ENCODE results near the gene ASB17.

The ASB17 gene, protein sequence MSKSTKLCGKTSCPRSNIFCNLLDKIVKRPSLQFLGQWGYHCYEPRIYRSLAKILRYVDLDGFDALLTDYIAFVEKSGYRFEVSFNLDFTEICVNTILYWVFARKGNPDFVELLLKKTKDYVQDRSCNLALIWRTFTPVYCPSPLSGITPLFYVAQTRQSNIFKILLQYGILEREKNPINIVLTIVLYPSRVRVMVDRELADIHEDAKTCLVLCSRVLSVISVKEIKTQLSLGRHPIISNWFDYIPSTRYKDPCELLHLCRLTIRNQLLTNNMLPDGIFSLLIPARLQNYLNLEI

GRCh38 chr1:75932304-75932703 lies at the start of gene ASB17:
Gene ASB17, minus strand, starts transcription at chr1:75932404. Its CDS starts 113 bp downstream, at chr1:75932291.
- no peaks in the 10 kb centered on the region for H3K9me2 ChIP-seq (replicated peaks; ENCODE audit: low read depth, low read length)
- H3K27me3 ChIP-seq (ENCODE audit: insufficient read depth, low read length, poor library complexity, severe bottlenecking), result no peaks in the 10 kb centered on the region
- H3K4me3 ChIP-seq (ENCODE audit: low read length, poor library complexity, severe bottlenecking), result no peak within 1 kb of the TSS
- H3K4me2 ChIP-seq (ENCODE audit: low read depth, low read length, poor library complexity, severe bottlenecking), result no peak within 1 kb of the TSS
- H2AFZ ChIP-seq (ENCODE audit: low read length), result no peak within 1 kb of the TSS; the same call in 1 of the 2 replicates
- no peaks in the 10 kb centered on the region for H3F3A ChIP-seq (ENCODE audit: low read depth)
- H3K79me2 ChIP-seq (ENCODE audit: insufficient read depth, low read length), result no peaks in the 10 kb centered on the region
- H3K9ac ChIP-seq (ENCODE audit: low read depth, low read length, poor library complexity, severe bottlenecking), result no peak within 1 kb of the TSS
- no peaks in the 10 kb centered on the region for H3K9me3 ChIP-seq (ENCODE audit: insufficient read depth, low read depth, low read length)
- H3K36me3 ChIP-seq (ENCODE audit: insufficient read depth, low read length), result no peaks in the 10 kb centered on the region
- H3K4me1 ChIP-seq (ENCODE audit: insufficient read depth, low read length, poor library complexity, severe bottlenecking), result no peaks in the 10 kb centered on the region
- no peaks in the 10 kb centered on the region for H4K20me1 ChIP-seq (ENCODE audit: insufficient read depth, low read length, poor library complexity, severe bottlenecking)
- TF ChIP-seq EZH2phosphoT487 (IDR thresholded peaks at IDR 0.05; ENCODE audit: borderline replicate concordance), result no peak

GRCh38 chr1:75980972-75981897 lies 49.0 kb upstream of the ASB17 start:
- no peaks in the 10 kb centered on the region for H3F3A ChIP-seq (ENCODE audit: low read depth)
- H3K9me3 ChIP-seq (ENCODE audit: insufficient read depth, low read depth, low read length), result no peaks in the 10 kb centered on the region
- H4K20me1 ChIP-seq (ENCODE audit: insufficient read depth, low read length, poor library complexity, severe bottlenecking), result no peaks in the 10 kb centered on the region
- H3K27me3 ChIP-seq (ENCODE audit: insufficient read depth, low read length, poor library complexity, severe bottlenecking), result no peaks in the 10 kb centered on the region
- H3K4me2 ChIP-seq (ENCODE audit: low read depth, low read length, poor library complexity, severe bottlenecking), result no peak overlapping the region
- no peak overlapping the region for H2AFZ ChIP-seq (ENCODE audit: low read length)
- H3K9ac ChIP-seq (ENCODE audit: low read depth, low read length, poor library complexity, severe bottlenecking), result no peak overlapping the region
- no peaks in the 10 kb centered on the region for H3K79me2 ChIP-seq (ENCODE audit: insufficient read depth, low read length)
- no peaks in the 10 kb centered on the region for H3K36me3 ChIP-seq (ENCODE audit: insufficient read depth, low read length)
- no peak overlapping the region for H3K4me3 ChIP-seq (ENCODE audit: low read length, poor library complexity, severe bottlenecking)
- no peaks in the 10 kb centered on the region for H3K9me2 ChIP-seq (replicated peaks; ENCODE audit: low read depth, low read length)
- H3K4me1 ChIP-seq (ENCODE audit: insufficient read depth, low read length, poor library complexity, severe bottlenecking), result no peaks in the 10 kb centered on the region
- TF ChIP-seq EZH2phosphoT487 (IDR thresholded peaks at IDR 0.05; ENCODE audit: borderline replicate concordance) (no peak), CTCF (conservative IDR thresholded peaks at IDR 0.05; ENCODE audit: low read length) (no peak)

- Histone ChIP-seq H3K9me2 (replicated peaks; ENCODE audit: low read depth, low read length) (no peaks in the 10 kb centered on the region), H3K4me1 (ENCODE audit: insufficient read depth, low read length, poor library complexity, severe bottlenecking) (no peaks in the 10 kb centered on the region), H4K20me1 (ENCODE audit: insufficient read depth, low read length, poor library complexity, severe bottlenecking) (no peaks in the 10 kb centered on the region), H3K9ac (ENCODE audit: low read depth, low read length, poor library complexity, severe bottlenecking) (no peak overlapping the region), H2AFZ (ENCODE audit: low read length) (no peak overlapping the region), H3F3A (ENCODE audit: low read depth) (no peaks in the 10 kb centered on the region), H3K4me3 (ENCODE audit: low read length, poor library complexity, severe bottlenecking) (no peak overlapping the region), H3K79me2 (ENCODE audit: insufficient read depth, low read length) (no peaks in the 10 kb centered on the region), H3K9me3 (ENCODE audit: insufficient read depth, low read depth, low read length) (no peaks in the 10 kb centered on the region), H3K4me2 (ENCODE audit: low read depth, low read length, poor library complexity, severe bottlenecking) (no peak overlapping the region), H3K36me3 (ENCODE audit: insufficient read depth, low read length) (no peaks in the 10 kb centered on the region), H3K27me3 (ENCODE audit: insufficient read depth, low read length, poor library complexity, severe bottlenecking) (no peaks in the 10 kb centered on the region)
- no peak for TF ChIP-seq CTCF (conservative IDR thresholded peaks at IDR 0.05; ENCODE audit: low read length)
- TF ChIP-seq EZH2phosphoT487 (IDR thresholded peaks at IDR 0.05; ENCODE audit: borderline replicate concordance), result no peak
Measured at GRCh38 chr1:75970631-75971030, 38.4 kb upstream of the ASB17 start.

All from Loucy (cell line).